ENCODE measurements around the gene ZNF740. TPM values are rescaled to one million over a fixed set of nuclear protein-coding genes. Genes with fewer than 3 reads are reported as not detected.

ZNF740 gene
- total RNA-seq, 1 experiment from 2014 or later = 49.7 TPM

DNA sequence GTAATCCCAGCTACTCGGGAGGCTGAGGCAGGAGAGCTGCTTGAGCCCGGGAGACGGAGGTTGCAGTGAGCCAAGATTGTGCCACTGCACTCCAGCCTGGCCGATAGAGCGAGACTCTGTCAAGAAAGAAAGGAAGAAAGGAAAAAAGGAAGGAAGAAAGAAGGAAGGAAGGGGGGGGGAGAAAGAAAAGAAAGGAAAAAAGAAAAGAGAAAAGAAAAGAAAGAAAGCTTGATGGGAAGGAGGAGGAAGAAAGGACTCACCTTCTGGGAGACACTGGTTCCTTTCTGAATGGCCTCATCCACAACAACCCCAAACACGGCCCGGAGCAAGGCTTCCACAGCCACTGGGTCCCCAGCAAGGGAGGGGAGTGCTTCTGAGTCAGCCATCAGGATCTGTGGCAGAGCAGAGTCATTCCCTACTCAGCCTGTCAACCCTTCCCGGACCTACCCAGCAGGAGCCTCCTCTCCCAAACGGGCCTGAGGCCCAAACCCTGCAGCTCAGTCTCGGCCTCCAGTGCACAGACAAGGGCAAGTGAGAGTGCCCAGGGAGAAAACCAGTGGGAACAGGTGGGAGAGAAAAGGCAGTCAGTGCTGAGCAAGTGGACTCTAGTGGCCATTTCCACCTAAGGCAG, 7.3 kb upstream of the ZNF740 start:
- no peaks in the 10 kb centered on the region for H4K20me1 ChIP-seq (ENCODE audit: insufficient read depth)
- H3K9ac ChIP-seq (ENCODE audit: low read length) = no peak overlapping the region
- DNase-seq (ENCODE audit: low read depth, low spot score) (no peak), ATAC-seq (no peak)
- H2AFZ ChIP-seq (ENCODE audit: low read depth, low read length, poor library complexity, severe bottlenecking) = no peak overlapping the region
- TF ChIP-seq POLR2A (IDR thresholded peaks at IDR 0.05; ENCODE audit: borderline replicate concordance, extremely low read depth, insufficient read depth, insufficient read length) (no peak), POLR2AphosphoS5 (IDR thresholded peaks at IDR 0.05; ENCODE audit: low read depth, low read length) (no peak), CEBPB (IDR thresholded peaks at IDR 0.05; ENCODE audit: low read depth) (no peak), RAD21 (IDR thresholded peaks at IDR 0.05; ENCODE audit: low read depth) (no peak), SIN3A (IDR thresholded peaks at IDR 0.05; ENCODE audit: low read depth) (no peak), ZFX (IDR thresholded peaks at IDR 0.05) (no peak), EGR1 (IDR thresholded peaks at IDR 0.05; ENCODE audit: low read depth) (no peak), JUND (IDR thresholded peaks at IDR 0.05) (no peak), EZH2phosphoT487 (IDR thresholded peaks at IDR 0.05; ENCODE audit: borderline replicate concordance) (no peak), TCF7L2 (IDR thresholded peaks at IDR 0.05; ENCODE audit: borderline replicate concordance, extremely low read depth, insufficient read depth, insufficient read length) (no peak), EZH2 (IDR thresholded peaks at IDR 0.05) (no peak), FOSL1 (IDR thresholded peaks at IDR 0.05; ENCODE audit: low read depth) (no peak)
- TF ChIP-seq, protein P1, sequence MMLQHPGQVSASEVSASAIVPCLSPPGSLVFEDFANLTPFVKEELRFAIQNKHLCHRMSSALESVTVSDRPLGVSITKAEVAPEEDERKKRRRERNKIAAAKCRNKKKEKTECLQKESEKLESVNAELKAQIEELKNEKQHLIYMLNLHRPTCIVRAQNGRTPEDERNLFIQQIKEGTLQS (IDR thresholded peaks at IDR 0.05) = no peak
- TF ChIP-seq, protein P2, sequence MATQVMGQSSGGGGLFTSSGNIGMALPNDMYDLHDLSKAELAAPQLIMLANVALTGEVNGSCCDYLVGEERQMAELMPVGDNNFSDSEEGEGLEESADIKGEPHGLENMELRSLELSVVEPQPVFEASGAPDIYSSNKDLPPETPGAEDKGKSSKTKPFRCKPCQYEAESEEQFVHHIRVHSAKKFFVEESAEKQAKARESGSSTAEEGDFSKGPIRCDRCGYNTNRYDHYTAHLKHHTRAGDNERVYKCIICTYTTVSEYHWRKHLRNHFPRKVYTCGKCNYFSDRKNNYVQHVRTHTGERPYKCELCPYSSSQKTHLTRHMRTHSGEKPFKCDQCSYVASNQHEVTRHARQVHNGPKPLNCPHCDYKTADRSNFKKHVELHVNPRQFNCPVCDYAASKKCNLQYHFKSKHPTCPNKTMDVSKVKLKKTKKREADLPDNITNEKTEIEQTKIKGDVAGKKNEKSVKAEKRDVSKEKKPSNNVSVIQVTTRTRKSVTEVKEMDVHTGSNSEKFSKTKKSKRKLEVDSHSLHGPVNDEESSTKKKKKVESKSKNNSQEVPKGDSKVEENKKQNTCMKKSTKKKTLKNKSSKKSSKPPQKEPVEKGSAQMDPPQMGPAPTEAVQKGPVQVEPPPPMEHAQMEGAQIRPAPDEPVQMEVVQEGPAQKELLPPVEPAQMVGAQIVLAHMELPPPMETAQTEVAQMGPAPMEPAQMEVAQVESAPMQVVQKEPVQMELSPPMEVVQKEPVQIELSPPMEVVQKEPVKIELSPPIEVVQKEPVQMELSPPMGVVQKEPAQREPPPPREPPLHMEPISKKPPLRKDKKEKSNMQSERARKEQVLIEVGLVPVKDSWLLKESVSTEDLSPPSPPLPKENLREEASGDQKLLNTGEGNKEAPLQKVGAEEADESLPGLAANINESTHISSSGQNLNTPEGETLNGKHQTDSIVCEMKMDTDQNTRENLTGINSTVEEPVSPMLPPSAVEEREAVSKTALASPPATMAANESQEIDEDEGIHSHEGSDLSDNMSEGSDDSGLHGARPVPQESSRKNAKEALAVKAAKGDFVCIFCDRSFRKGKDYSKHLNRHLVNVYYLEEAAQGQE (IDR thresholded peaks at IDR 0.05; ENCODE audit: low read depth) = no peak
- TF ChIP-seq, protein P3, sequence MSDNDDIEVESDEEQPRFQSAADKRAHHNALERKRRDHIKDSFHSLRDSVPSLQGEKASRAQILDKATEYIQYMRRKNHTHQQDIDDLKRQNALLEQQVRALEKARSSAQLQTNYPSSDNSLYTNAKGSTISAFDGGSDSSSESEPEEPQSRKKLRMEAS (IDR thresholded peaks at IDR 0.05) = no peak
- TF ChIP-seq, protein P4, sequence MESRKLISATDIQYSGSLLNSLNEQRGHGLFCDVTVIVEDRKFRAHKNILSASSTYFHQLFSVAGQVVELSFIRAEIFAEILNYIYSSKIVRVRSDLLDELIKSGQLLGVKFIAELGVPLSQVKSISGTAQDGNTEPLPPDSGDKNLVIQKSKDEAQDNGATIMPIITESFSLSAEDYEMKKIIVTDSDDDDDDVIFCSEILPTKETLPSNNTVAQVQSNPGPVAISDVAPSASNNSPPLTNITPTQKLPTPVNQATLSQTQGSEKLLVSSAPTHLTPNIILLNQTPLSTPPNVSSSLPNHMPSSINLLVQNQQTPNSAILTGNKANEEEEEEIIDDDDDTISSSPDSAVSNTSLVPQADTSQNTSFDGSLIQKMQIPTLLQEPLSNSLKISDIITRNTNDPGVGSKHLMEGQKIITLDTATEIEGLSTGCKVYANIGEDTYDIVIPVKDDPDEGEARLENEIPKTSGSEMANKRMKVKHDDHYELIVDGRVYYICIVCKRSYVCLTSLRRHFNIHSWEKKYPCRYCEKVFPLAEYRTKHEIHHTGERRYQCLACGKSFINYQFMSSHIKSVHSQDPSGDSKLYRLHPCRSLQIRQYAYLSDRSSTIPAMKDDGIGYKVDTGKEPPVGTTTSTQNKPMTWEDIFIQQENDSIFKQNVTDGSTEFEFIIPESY (IDR thresholded peaks at IDR 0.05; ENCODE audit: extremely low read depth, insufficient replicate concordance, low read length) = no peak
- peak overlapping the region; percentile 32; the same call in 1 of the 2 replicates for H3K4me2 ChIP-seq (ENCODE audit: low read length)
- H3K27me3 ChIP-seq (ENCODE audit: insufficient read depth, low read length) = no peaks in the 10 kb centered on the region
- intact Hi-C loops (cut with micrococcal nuclease) = no loop called here
- H3K79me2 ChIP-seq (ENCODE audit: insufficient read depth, low read length) = no peaks in the 10 kb centered on the region
- H3K27ac ChIP-seq (ENCODE audit: low read depth, low read length) = no peak overlapping the region
- RAD21 ChIA-PET (ENCODE audit: low non-redundant PET in 1 of 2, low total read pairs in 2 of 2, uncharacterized antibody in 2 of 2, unreplicated experiment in 2 of 2) = no interaction called here
- CTCF ChIA-PET = interaction anchor here (1.3 to 2.0 kb wide), 2 partner anchors 14 to 119 kb away, joined by 3 to 7 read pairs; no protein-coding TSS in a partner anchor
- peaks cover 21 to 45% of the 10 kb centered on the region in 2 experiments; a peak in 3 of 4 replicates for H3K4me1 ChIP-seq (ENCODE audit: control insufficient read depth in 1 of 2, insufficient read depth in 2 of 2, low read length in 2 of 2)
- no peak overlapping the region for H3K4me3 ChIP-seq (replicated peaks in 1 of 2; ENCODE audit: low read depth in 1 of 2, low read length in 2 of 2)
- BruUV-seq (replicated peaks) = no TSS peak
- POLR2A ChIA-PET = no interaction called here
- H3K9me2 ChIP-seq (ENCODE audit: insufficient read depth) = no peaks in the 10 kb centered on the region
- no peaks in the 10 kb centered on the region for H3K9me3 ChIP-seq (ENCODE audit: control insufficient read depth in 1 of 2, insufficient read depth in 1 of 2, low read depth in 1 of 2, low read length in 2 of 2)
- no peaks in the 10 kb centered on the region for H3K36me3 ChIP-seq (ENCODE audit: control insufficient read depth in 1 of 2, insufficient read depth in 2 of 2, low read length in 2 of 2)
